Endometrial microvascular endothelial cells (primary cell): ENCODE measurements around the gene SREK1. TPM values are rescaled to one million over a fixed set of nuclear protein-coding genes. Genes with fewer than 3 reads are reported as not detected.

Source experiments
- in situ Hi-C: cut with HindIII; loops from 2 replicates; pipeline ENCODE4 v1.10.0; 2017; ENCODE audit warnings: low sequenced_read_pairs, low pct_unique_long_range_greater_than_20kb; ENCODE audit errors: inconsistent ontology term
- total RNA-seq: library from RNA; depleted of rRNA; stranded (reverse); fragments of >200 nt; gene quantifications from one replicate; pipeline ENCODE4 v1.2.3, GENCODE V29; 2015; ENCODE audit errors: inconsistent ontology term

The SREK1 gene
- total RNA-seq, 1 donor from 2014 or later: 23.4 TPM

DNA sequence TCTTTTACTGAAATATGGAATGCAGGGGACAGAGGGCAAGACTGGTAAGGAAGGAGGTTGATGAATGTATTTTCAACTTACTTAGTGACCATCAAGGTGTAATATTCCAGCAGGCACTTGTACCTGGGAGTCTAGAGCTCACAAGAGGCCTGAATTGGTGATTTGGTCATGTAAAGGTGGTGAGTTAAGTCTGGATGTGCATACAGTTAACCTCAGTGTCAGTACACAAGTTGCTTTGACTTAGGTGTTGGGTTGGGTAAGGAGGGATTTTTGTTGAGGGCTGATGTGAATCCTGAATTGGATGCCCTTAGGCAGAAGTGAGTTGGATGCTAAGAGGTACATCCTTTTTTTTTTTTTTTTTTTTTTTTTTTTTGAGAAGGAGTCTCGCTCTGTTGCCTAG lies 7.4 kb downstream of the SREK1 start:
- in situ Hi-C loops: no loop called here

GRCh38 chr5:66157046-66157445 lies 12.9 kb downstream of the SREK1 start:
- in situ Hi-C loops: no loop called here

DNA sequence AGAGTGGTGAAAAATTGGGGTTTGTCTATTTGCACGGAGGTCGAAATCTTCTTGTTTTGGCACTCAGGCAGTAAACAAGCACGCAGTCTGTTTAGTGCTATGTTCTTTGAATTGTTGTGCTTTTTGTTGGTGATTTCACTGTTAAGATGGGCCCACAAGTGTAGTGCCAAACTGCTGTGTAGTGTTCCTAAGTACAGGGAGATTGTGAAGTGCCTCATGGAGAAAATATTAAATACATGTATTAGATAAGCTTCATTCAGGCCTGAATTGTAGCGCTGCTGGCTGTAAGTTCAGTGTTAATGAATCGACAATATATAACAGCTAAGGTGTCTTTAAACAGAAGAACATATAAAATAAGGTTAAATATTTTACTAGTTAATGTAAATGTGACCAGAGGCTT lies 17.3 kb downstream of the SREK1 start:
- in situ Hi-C loops: no loop called here

DNA sequence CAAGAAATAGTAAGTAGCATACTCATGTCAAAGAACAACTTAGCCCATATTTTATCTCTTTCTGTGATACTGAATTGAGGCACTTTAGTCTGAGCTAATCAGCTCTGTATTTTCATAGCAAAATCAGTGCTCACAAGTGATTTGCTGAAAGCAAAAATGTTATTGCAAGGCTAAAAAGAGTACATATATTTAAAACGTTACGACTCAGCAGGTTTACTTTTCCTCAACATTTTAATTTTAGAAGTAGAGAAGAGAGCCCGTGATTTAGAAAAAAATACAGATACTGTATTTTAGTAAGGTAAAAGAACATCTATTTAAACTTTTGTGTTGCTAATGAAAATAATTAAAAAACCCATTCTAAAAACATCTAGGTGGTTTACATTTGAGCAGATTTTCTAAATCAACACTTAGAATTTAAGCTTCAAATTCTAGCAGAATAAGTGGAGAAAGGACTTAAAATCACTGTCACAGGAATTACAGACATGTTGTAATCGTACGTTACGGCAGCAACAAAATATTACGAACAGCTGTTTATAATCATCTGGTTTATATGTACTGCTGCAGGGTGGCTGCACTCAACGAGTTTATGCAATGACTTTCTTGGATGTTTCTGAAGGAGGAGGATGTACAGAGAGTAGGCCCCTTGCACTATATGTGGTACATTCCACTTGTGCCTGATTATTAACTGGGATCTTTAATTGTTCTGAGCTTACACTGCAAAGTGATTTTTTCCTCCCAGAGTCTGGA lies 20.1 kb downstream of the SREK1 start:
- in situ Hi-C loops: no loop called here

GRCh38 chr5:66168226-66168625 lies 24.1 kb downstream of the SREK1 start:
- in situ Hi-C loops: no loop called here

GRCh38 chr5:66169534-66169933 lies 25.4 kb downstream of the SREK1 start:
- in situ Hi-C loops: no loop called here

DNA sequence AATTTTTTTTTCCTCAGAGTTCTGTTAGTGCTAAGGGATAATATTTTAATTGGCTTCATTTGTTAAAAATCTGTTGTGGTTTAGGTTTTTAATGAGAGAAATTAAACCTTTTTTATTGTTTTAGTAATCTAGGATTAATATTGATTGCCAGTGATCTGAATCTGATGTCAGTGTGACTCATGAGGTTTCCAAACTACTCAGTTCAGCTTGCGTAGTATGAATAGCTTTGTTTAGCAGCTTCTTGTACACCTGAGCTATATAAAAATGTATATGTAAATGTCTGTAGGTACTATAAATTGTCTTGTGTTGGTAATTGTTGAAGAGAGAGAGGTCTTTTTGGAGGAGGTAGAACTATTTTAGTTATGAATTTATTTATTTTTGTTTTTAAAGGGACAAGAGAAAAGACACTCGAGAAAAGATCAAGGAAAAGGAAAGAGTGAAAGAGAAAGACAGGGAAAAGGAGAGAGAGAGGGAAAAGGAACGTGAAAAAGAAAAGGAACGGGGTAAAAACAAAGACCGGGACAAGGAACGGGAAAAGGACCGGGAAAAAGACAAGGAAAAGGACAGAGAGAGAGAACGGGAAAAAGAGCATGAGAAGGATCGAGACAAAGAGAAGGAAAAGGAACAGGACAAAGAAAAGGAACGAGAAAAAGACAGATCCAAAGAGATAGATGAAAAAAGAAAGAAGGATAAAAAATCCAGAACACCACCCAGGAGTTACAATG lies 26.3 kb downstream of the SREK1 start:
- in situ Hi-C loops: no loop called here

DNA sequence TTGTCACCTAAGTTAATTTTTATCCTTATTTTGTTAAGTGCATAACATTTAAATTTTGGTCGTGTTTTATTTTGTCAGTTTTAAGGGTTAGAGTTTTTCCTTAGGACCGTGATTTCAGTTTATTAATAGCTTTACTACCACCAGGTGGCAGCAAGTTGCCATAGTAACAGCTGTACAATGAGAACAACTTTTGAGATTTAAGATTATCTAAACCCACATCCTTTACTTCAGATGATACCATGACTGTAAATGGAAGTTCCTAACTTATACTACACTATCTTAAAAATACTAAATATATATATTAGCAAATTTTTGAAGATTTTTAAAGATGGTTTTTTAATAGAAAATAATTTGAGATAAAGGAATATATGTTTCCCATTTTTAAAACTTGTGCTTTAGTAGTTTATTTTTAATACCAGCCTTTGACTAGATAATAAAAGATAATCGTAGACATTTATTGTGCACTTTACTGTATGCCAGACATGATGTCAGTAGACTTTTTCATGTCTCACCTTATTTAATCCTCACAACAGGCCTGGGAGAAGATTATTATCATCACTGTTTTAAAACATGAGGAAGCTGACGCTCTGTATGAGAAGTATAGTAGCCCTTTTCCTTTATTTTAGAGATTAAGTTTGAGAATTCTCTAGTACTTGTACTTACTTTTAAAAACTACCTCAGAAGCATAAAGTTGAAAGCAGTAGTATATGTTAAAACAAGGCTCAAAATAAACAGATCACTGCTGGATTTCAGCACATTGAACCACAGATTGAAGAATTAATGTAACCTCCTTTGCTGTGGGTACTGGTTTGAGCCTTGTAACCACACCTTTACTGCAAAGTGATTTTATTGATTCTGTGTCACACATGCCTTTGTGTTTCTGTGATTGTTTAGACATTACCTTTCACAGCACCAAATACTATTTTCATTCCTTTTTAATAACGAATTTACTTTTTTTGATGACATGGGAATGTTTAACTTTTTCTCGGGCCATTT lies 27.5 kb downstream of the SREK1 start:
- in situ Hi-C loops: no loop called here

GRCh38 chr5:66174338-66174737 lies 30.2 kb downstream of the SREK1 start:
- in situ Hi-C loops: no loop called here

- in situ Hi-C loops: no loop called here
Measured at GRCh38 chr5:66178799-66179198, 34.7 kb downstream of the SREK1 start.

DNA sequence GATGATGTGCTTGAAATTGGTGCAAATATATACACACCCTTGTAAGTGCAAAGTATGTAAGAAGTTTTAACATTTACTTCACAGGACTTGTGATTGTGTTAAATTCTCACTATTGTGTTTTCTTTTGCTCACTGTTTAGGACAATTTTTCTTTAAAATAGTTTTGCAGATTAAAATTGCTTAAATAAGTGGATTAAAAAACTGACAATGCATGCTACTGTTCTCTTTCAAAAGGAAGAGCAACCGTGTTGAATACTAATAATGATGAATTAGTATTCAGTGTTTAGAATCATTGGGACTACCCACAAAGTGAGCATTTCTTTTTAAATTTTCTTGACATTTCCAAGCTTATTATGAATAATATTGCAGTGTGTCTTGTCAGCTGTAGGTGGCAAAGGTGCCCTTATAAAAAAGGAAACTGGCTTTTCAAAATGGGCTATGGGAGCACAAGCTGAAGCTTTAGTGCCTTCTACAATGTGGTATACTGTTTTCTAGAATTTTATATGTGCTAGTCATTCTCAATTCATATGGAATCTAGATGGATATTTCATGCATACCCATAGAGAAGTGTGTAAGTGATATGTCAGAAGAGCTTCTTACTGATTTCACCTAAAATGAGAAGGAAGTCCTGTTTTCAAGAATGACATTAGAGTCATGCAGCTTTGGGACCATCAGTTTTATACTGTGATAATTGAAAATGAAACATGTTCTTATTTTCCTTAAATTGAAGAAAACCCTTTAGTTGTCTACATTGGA lies 35.4 kb downstream of the SREK1 start:
- in situ Hi-C loops: no loop called here

- in situ Hi-C loops: no loop called here
Measured at GRCh38 chr5:66180282-66181155, 36.4 kb downstream of the SREK1 start.

GRCh38 chr5:66186108-66186507 lies 42.0 kb downstream of the SREK1 start:
- in situ Hi-C loops: no loop called here

- in situ Hi-C loops: no loop called here
Measured at GRCh38 chr5:66193419-66193818, 49.3 kb downstream of the SREK1 start.

GRCh38 chr5:66197764-66198405 lies 53.8 kb downstream of the SREK1 start:
- in situ Hi-C loops: no loop called here

- in situ Hi-C loops: no loop called here
Measured at GRCh38 chr5:66198837-66199236, 54.7 kb downstream of the SREK1 start.

- in situ Hi-C loops: no loop called here
Measured at GRCh38 chr5:66203531-66203930, 59.4 kb downstream of the SREK1 start.
